GM19025 (cell line): Measurements from ENCODE around the gene GDPD5.

Experiments
- ATAC-seq: cut with Tn5 transposase; IDR thresholded peaks from one replicate; pipeline ENCODE4 v1.9.1; 2021; ENCODE audit warnings: mild to moderate bottlenecking, low read depth, moderate library complexity; ENCODE audit not compliant: unreplicated experiment

GDPD5 gene

DNA sequence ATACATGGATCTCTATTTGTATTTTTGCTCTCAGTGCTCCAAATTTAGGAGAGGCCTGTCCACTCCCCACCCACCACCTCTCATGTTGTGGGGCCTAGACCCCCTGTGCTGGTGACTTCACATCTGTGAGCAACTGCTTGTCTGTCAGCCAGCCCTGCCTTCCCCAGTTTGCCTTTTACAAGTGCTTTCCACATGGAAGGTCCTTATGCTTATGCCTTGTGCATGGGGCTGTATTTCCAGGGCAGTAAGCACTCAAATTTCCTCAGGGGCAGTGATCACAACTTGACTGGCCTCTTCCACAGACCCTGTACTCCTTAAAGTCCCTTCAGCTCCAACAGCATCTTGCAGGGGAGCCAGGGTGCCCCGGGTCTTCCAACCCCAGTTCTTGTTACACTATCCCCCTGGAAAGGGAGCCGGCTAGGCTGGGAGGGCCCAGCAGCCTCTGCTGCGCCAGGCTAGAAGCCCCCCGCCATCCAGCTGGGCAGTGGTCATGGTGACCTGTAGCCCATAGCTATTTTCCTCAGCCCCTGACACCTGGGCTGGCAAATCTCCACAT is 29.9 kb downstream of the GDPD5 start:
- no peak for ATAC-seq

DNA sequence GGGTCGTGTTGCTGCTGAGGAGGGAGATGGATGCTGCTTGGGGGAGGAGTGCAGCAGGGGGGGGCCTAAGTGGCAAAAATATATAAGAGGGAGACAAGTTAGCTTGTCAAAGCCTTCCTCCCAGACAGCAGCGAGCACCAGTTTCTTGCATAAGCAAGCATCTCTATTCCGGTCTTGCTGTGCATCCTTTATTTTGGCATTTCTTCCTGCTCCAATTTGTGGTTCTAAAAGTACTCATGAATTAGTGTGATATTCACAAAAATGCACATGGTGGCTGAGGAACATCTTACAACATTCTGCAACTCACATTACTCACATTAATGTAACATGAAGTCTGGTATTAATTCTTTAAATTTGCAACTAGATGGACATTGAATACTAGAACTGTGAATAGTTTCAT is 32.1 kb downstream of the GDPD5 start:
- no peak for ATAC-seq

DNA sequence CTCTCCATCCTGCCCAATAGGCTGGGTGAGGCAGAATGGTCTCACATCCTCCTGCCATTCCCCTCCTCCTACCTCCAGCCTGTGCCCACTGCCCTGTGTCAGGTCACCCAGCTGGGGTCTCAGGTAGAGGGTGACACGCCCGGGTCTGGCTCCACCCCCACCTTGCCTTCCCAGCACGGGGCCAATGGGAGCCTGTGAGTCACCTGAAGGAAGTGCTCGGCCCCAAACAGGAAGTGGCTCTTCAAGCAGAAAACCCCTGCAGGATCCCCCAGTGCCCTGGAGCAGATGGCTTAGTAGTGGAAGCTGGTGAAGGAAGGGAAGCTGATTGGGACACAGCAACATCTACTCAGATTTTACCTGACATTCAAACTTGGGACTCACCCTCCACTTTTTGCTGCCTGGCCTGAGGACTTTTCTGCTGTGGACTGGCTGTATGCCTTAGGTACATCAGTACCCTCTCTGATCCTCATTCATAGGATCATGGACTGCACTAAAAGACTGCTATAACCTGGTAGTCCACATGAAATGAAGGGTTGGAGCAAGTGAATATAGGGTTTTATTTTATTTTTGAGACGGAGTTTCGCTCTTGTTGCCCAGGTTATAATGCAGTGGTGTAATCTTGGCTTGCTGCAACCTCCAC is 33.4 kb downstream of the GDPD5 start:
- no peak for ATAC-seq

DNA sequence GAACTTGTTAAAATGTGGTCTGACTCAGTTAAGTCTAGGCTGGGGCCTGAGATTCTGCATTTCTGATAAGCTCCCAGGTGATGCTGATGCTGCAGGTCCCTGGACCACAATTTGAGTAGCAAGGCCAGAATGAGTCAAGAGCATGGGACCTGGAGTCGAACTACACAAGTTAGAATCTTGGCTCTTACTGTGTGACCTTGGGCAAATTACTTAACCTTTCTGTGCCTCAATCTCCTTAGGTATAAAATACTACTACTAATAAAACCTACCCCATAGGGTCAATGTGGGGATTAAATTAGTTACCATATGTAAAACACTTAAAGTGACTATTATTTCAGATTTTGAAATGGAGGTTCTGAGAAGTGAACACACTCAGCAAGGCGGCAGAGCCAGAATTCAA is 34.3 kb downstream of the GDPD5 start:
- ATAC-seq, result no peak

DNA sequence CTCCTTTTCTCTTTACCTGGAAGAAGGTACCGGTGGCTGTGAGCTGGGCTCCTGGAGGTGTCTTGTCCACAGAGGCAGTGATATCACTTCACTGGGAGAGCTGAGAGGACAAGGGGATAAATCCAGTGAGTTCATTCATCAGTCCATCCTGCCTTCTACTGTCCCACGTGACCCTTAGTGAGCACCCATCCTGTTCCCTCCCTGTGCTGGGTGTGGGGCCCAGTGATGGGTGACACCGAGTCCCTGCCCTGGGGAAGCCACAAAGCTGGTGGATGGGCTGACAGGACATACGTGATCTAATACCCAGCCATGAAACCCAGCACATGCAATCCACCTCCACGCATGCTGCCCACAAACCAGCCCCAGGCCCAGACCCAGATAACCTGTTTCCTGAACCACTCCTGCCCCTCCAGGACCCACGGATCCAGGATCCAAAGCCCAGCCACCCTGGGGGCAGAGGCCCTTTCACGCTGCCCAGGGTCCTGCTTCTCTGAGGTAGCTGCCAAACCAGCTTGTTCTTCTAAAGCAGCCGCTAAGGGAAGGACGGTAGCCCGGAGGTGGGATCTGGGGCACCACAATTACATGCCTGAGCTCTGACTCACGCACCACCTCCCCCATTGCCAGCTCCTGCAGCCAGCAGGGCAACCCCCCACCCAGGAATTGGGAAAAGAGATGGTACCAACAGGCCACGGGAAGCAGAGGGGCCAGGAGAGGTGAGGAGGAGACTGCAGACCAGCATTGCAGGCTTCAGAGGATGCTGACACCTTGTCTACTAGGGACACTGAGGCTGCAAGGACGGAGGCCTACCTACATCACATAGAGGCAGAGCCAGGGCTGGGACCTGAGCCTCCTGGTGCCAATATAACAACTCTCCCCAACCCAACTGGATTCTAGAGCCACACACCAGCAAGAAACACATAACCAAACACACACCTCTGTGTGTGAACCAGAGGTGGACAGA is 35.2 kb downstream of the GDPD5 start:
- no peak for ATAC-seq

DNA sequence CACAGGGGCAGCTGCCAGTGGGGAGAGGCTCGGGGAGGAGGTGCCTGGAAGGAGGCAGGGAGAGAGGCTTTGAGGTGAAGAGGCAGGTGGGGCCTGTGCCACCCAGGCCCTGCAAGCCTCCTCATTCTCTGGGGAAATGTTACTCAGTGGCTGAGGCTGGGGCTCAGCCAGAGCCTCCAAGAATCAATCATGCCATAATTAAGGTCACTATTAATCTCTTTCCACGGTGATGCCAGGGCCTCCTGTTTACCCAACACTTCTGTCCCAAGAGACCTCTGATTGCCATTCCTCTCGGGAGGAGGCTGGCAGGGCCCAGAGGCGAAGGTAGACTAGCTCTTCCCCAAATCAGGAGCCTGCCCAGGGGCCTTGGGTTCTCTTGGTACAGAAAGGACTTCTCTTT is 38.4 kb downstream of the GDPD5 start:
- ATAC-seq, result no peak

DNA sequence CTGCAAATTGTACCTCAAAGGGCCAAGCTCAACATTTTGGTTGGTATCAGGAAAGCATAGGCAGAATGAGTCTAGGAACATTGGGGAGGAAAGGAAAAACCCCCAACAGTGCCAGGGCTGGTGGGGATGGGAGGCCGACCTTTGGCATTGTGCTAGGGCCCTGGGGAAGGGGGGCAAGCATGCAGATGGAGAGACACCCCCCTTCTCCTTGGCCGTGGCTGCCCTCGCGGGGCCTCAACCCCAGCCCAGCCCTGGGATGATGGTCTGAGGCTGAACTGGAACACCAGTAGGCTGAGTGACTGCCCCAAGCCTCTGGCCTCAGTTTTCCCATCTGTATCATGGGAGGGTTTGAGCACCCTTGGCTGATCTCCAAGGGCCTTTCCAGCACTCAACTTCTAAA is 40.0 kb downstream of the GDPD5 start:
- ATAC-seq, result no peak

DNA sequence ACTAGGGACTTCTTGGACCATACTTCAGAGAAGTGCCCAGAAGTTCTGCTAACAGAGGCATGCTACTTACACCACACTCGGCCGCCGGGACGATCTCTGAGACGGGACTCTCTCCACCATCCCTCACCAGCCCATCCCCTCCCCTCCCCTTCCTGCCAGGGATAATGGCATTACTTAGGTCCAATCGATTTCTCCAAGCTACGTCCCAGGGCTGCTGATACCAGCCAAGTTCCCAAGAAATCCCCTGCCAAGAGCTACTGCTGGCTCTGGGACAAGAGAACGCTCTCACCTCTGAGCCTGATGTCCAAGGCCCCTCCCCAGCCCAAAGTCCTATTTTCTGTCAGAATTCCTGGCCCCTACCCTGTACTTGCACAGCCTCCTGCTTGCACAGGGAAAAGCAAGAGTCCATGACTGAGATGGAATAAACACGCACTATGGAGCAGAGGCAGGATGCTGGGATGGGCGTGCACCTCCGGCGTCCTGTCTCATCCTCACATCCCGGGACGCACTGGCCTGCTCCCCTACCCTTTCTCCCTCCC is 42.7 kb downstream of the GDPD5 start:
- ATAC-seq, result no peak

DNA sequence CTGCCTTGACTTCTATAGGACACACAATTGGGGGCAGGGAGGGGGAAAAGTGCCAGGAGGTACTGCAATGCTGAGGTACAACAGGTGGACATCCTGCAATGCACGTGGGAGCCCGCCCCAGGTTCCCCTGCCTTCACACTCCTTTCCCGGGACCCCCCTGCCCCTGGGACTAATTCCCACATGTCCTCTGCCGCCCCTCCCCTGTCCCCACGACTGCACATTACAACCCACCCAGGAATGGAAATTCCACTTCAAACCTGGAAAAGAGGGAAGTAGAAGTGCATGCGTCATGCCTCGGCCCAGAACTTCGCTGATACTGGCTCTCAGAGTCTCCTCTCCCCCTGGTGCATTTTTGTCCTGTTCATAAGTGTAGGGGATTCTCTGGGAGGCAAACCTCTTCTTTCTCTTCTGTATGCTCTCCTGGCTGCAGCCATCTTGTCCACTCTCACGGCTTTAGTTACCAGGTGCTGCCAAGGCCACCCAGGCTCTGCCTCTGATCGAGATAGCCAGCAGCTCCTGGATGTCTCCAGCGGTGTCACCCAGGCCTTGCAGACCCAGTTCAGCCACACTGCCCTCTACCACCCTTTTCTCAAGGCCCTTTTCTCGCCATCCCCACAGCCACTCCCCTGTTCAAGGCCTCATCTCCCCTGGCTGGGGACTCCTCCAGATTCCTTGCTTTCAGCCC is 43.7 kb downstream of the GDPD5 start:
- ATAC-seq, result no peak

DNA sequence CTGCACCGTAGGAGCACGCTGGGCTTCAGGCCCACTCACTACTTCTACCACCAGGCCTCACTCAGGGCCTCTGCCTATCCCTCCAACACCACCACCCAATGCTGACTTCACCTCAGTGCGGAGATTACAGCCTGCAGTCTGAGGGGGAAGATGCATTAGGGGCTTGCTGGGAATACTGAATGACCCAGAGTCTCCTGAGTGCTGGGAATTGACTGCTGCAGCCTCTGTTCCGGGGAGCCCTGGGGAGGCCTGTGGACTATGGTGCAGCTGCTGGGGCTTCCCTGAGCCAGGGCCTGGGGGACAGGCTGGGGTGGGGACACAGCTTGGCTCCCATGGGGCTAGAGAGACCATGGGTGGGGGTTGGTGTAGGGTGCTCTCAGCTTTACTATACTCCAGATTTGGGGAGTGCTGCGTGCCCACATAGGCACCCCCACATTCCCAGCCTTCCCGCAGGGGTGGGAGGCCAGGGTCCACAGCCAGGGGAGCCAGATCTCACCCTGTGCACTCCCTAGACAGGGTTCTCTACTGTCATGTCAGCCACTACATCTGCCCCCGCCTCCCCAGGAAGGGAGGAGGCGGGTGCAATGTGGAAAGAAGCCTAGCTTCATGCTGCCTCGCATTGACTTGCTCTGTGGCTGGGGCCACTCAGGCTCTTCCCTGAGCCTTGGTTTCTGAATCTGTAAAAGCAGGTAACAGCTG is 44.4 kb downstream of the GDPD5 start:
- ATAC-seq, result no peak

DNA sequence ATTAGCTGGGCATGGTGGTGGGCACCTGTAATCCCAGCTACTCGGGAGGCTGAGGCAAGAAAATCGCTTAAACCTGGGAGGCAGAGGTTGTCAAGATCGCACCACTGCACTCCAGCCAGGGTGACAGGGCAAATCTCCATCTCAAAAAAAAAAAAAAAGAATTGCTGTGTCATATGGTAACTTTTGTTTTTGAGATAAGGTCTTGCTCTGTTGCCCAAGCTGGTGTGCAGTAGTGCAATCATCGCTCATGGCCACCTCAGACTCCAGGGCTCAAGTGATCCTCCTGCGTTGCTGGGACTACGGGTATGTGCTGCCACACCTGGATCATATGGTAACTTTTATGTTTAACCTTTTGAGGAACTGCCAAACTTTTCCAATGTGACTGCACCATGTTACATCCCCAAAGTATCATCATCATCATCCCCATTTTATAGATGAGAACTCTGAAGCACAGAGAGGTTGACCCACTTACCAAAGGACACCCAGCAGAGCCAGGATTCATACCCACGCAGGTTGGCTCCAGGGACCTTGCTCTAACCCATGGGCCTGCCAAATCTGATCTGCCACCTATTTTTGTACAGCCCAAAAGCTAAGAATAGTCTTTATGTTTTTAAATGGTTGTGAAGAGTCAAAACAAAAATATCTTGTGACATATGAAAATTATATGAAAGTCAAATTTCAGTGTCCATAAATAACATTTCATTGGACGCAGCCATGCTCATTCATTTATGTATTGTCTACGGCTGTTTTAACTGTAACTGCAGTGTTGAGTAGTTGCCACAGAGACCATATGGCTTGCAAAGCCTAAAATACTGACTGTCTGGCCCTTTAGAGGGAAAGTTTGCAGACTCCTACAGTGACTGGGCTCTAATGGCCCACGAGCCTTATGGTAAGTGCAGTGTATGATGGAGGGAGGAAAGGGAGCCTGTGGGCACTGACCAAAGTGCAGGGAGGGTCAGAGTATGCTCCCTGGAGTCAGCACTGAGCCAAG is 45.3 kb downstream of the GDPD5 start:
- ATAC-seq, result no peak

DNA sequence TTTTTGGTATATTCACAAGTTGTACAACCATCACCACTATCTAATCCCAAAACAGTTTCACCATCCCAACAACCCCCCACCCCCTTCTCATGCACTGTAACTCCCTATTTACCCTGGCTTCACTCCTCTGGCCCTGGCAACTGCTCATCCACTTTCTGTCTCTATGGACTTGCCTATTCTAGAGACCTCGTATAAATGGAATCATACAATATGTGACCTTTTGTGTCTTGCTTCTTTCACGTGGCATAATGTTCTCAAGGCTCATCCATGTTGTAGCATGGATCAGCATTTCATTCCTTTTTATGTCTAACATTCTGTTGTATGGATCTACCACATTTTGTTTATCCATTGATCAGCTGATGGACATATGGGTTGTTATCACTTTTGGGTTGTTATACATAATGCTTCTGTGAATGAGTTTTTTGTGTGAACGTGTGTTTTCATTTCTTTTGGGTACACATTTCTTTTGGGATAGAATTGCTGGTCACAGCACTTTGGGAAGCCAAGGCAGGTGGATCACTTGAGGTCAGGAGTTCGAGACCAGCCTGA is 46.1 kb downstream of the GDPD5 start:
- no peak for ATAC-seq

DNA sequence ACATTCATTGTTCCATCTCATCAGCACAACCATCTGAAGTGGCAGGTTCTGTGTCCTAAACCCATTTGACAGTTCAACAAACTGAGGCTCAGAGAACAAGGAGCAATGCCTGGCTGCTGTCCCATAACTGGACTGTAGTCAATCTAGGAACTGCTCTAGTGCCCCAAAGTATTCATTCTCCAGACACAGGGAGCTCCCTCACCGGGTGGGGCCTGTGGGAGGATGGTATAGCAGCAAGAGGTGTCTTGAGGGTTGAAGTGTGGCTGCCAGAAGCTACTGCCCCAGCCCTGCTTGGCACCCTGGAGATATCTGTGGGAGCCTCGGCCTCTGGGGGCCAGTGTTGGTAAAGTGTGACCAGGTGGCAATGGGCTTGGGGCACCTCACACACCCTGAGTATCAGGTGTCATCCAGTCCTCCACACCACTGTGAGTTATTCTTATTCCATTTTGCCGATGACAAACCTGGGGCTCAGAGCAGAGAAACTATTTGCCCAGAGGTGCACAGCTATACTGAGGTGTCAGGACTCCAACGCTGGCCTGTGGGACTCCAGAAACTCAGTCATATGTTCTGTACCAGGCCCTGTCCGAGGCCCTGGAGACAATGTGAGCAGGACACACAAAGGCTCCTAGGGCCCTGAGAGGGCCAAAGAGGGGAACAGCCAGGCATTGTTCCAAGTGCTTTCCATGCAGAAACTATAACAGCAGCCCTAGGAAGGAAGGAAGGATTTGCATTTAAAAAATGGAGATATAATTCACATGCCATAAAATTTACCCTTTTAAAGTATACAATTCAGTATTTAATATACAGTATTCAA is 46.8 kb downstream of the GDPD5 start:
- ATAC-seq, result no peak

DNA sequence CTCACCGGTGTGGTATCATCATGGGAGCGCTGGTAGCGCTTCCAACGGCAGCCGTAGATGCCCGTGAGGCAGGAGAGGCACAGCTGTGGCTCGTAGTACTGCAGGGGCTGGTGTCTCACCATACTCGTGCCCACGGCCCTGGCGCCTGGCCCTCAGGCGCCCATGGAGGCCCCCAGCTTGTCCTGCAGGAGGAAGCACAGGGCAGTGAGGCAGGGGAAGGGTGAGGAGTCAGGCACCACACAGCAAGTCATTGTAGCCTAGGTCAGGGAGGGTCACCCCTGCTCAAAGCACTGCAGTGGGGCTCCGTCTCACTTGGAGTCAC is 48.2 kb downstream of the GDPD5 start:
- no peak for ATAC-seq

DNA sequence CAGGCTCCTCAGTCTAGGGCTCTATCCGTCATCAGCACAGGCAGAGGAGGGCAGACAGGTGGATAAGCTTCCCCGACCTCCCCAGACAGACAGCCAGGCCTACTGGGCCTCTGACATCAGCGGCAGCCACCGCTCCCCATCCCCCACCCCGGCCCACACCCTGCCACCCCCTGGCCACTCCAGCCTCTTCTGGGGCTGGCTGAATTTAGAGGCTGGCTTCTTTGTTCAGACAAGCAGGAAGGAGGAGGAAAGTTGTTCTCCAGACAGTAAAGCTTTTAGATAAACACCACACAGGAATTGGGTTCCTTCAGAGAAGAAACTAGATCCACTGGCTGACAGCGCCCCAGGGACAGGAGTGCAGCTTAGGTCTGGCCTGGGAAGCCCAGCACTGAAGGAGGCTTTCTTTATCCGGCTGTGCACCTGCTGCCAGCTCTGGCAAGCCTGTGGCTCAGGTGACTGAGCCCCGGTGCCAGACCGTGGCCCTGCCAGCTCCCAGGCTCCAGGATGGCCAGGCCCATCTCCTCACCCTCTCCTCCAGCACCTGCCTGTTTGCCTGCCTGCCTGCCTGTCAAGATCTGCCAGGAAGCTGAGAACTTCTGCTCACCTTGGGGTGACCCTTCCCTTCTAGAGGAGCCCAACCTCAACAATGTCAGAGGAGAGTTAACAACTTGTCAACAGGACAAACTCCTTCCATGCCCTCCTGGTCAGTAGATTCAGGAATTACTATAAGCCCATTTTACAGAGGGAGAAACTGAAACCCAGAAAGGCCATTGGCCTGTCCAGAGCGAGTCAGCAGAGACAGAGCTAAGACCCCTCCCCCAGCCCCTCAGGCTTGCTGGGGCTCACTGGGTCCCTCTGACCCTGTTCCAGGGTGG is 48.8 kb downstream of the GDPD5 start:
- no peak for ATAC-seq

DNA sequence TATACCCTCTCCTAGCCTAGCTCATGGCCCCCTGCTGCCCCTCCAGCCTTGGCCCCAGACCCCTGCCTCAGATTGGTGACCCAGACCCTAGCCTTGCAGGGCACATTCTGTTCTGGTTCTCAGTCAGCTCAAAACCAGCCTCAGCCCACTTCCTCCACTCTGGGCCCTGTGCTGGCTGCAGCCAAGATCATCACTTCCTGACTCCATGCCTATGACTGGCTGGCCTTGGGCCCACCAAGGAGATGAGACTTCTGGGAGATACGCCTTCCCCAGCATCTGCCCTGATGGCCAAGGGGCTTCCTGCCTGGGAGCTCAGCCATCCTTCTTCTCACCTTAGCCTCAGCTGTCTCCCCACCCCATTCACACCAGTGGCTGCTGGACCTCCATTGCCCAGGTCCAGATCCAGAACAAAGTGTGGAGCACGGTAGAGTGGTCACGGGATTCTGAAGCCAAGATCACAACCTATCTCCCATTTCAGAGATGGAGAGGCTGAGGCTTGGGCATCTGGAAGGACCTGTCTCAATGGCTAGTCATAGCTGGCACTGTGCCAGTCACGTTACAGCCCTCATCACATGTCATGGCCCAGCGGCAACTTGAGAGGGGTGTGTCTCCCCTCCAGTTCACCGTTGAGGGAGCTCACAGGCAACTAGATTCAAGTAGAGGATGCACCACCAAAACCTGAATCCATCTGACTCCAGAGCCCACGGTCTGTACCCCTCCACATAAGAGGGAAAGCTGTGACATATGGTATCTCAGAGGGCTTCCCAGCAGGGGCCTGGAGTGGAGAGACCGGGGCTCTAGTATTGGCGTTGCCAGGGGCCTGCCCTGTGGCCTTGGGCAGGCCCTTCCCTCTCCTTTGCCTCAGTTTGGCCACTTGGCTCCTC is 49.7 kb downstream of the GDPD5 start:
- ATAC-seq, result no peak
